Measurements from ENCODE around the gene DLST. TPM values are rescaled to one million over a fixed set of nuclear protein-coding genes. Genes with fewer than 3 reads are reported as not detected.

Gene DLST
- total RNA-seq, 1 experiment from 2014 or later: 309 TPM

DNA sequence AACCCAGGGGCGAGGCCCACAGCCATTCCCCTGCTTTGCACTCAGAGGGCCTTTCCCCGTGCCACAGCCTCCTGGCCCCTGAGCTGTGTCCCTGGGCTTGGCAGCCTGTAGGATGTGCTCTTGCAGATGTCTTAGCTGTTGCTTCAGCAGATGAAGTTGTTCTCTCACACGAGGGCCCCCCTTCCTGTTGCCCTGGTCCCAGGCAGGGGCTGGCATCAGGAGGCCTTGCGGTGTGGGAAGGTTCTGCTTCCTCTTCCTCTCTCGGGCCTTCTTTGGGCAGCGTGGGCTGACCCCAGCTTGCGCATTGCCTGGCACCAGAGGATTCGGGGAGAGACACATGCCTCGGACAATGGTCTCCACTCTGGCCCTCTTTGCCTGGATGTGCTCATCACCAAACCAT, 18.4 kb upstream of the DLST start:
- DNase-seq: no peak
- H3K79me2 ChIP-seq (ENCODE audit: low read depth): no peaks in the 10 kb centered on the region
- no peak overlapping the region for H2AFZ ChIP-seq
- H3K4me1 ChIP-seq (replicated peaks; ENCODE audit: insufficient read depth): no peaks in the 10 kb centered on the region
- H3K36me3 ChIP-seq (ENCODE audit: low read depth): no peaks in the 10 kb centered on the region
- H3K27me3 ChIP-seq (ENCODE audit: insufficient read depth, low read depth): peaks cover 18% of the 10 kb centered on the region
- H3K9me2 ChIP-seq (ENCODE audit: insufficient read depth): no peaks in the 10 kb centered on the region
- no peak overlapping the region for H3K4me3 ChIP-seq
- TF ChIP-seq CTCF (conservative IDR thresholded peaks at IDR 0.05) (no peak), EZH2 (IDR thresholded peaks at IDR 0.05; ENCODE audit: low read depth) (no peak)
- CTCF ChIA-PET: interaction anchor here (0.8 to 8.0 kb wide), 4 partner anchors 14 to 255 kb away, joined by 3 to 128 read pairs (median 14); no protein-coding TSS in a partner anchor
- POLR2A ChIA-PET (ENCODE audit: unreplicated experiment): no interaction called here
- no peaks in the 10 kb centered on the region for H4K20me1 ChIP-seq (ENCODE audit: insufficient read depth)
- no peaks in the 10 kb centered on the region for H3K9me3 ChIP-seq (ENCODE audit: insufficient read depth, low read depth)
- H3F3A ChIP-seq (ENCODE audit: insufficient read depth, low read depth): peaks cover 24% of the 10 kb centered on the region; the same call in 1 of the 2 replicates
- intact Hi-C loops (cut with micrococcal nuclease; ENCODE audit: unreplicated experiment): no loop called here
- H3K4me2 ChIP-seq: no peak overlapping the region
- H3K27ac ChIP-seq: no peak overlapping the region
- no TSS peak for BruUV-seq (replicated peaks)

DNA sequence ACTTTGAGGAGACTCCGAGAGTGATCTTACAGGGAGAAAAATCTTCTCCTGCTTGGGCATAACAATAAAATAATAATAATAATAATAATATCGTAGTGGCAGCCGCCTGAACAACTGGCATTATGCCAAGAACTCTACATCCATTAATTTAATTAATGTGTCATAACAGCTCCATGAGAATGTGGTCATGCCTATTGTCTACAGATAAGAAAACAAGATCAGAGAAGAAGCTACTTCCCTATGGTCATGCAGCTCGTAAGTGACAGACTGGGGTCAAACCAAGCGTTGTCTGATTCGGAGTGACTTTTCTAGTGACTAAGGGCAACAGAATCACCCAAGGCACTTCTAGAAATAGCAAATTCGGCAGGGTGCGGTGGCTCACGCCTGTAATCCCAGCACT, 17.5 kb upstream of the DLST start:
- H3K4me1 ChIP-seq (replicated peaks; ENCODE audit: insufficient read depth): no peaks in the 10 kb centered on the region
- BruUV-seq (replicated peaks): no TSS peak
- H3K36me3 ChIP-seq (ENCODE audit: low read depth): no peaks in the 10 kb centered on the region
- H3K27ac ChIP-seq: no peak overlapping the region
- H3K4me3 ChIP-seq: no peak overlapping the region
- no peak for DNase-seq
- no peak overlapping the region for H2AFZ ChIP-seq
- no peaks in the 10 kb centered on the region for H3K79me2 ChIP-seq (ENCODE audit: low read depth)
- no peaks in the 10 kb centered on the region for H3K9me2 ChIP-seq (ENCODE audit: insufficient read depth)
- H3K27me3 ChIP-seq (ENCODE audit: insufficient read depth, low read depth): peaks cover 18% of the 10 kb centered on the region
- H3F3A ChIP-seq (ENCODE audit: insufficient read depth, low read depth): peaks cover 21% of the 10 kb centered on the region; the same call in 1 of the 2 replicates
- POLR2A ChIA-PET (ENCODE audit: unreplicated experiment): no interaction called here
- no peaks in the 10 kb centered on the region for H4K20me1 ChIP-seq (ENCODE audit: insufficient read depth)
- intact Hi-C loops (cut with micrococcal nuclease; ENCODE audit: unreplicated experiment): no loop called here
- CTCF ChIA-PET: interaction anchor here (1.6 to 8.0 kb wide), 2 partner anchors 9 to 42 kb away, joined by 4 to 128 read pairs; no protein-coding TSS in a partner anchor
- H3K4me2 ChIP-seq: no peak overlapping the region
- TF ChIP-seq CTCF (conservative IDR thresholded peaks at IDR 0.05) (no peak), EZH2 (IDR thresholded peaks at IDR 0.05; ENCODE audit: low read depth) (no peak)
- H3K9me3 ChIP-seq (ENCODE audit: insufficient read depth, low read depth): no peaks in the 10 kb centered on the region

DNA sequence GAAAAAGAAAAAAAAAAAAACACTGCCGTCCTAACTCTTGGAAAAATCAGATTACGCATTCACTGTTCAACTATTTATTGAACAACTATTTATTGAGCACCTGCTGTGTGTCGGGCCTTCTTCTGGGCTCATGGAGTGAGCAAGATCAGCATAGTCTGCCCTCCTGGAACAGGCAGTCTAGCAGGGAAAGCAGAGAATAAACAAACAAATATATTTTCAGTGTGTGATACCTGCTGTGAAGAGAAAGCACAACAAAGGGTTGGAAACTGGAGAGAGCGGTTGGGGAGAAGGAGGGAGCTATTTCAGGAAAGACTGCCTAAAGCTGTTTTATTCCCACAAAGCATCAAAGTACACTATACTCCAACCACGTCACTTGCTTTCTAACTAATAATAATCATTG, 16.6 kb upstream of the DLST start:
- H3K27me3 ChIP-seq (ENCODE audit: insufficient read depth, low read depth): peaks cover 18% of the 10 kb centered on the region
- no peak overlapping the region for H2AFZ ChIP-seq
- H3F3A ChIP-seq (ENCODE audit: insufficient read depth, low read depth): peaks cover 11% of the 10 kb centered on the region; the same call in 1 of the 2 replicates
- ChIA-PET POLR2A (ENCODE audit: unreplicated experiment) (no interaction called here), CTCF (interaction anchor here (0.7 to 8.0 kb wide), 3 partner anchors 10 to 41 kb away, joined by 4 to 128 read pairs (median 9); no protein-coding TSS in a partner anchor)
- no peaks in the 10 kb centered on the region for H3K9me3 ChIP-seq (ENCODE audit: insufficient read depth, low read depth)
- no peaks in the 10 kb centered on the region for H3K9me2 ChIP-seq (ENCODE audit: insufficient read depth)
- no peak overlapping the region for H3K27ac ChIP-seq
- no peaks in the 10 kb centered on the region for H3K4me1 ChIP-seq (replicated peaks; ENCODE audit: insufficient read depth)
- H3K79me2 ChIP-seq (ENCODE audit: low read depth): no peaks in the 10 kb centered on the region
- no peaks in the 10 kb centered on the region for H3K36me3 ChIP-seq (ENCODE audit: low read depth)
- no peak overlapping the region for H3K4me2 ChIP-seq
- intact Hi-C loops (cut with micrococcal nuclease; ENCODE audit: unreplicated experiment): no loop called here
- TF ChIP-seq CTCF (conservative IDR thresholded peaks at IDR 0.05) (no peak), EZH2 (IDR thresholded peaks at IDR 0.05; ENCODE audit: low read depth) (no peak)
- no peaks in the 10 kb centered on the region for H4K20me1 ChIP-seq (ENCODE audit: insufficient read depth)
- DNase-seq: no peak
- no peak overlapping the region for H3K4me3 ChIP-seq
- no TSS peak for BruUV-seq (replicated peaks)
